Panc1 (cell line): ENCODE results near the gene RLBP1. TPM values are rescaled to one million over a fixed set of nuclear protein-coding genes. Genes with fewer than 3 reads are reported as not detected.

Experiments used
- ATAC-seq: fragments of 200-7000 bp; cut with Tn5 transposase; 2 replicates; pipeline ENCODE4 v1.9.1; 2020; ENCODE audit warnings: mild to moderate bottlenecking, moderate library complexity
- BruUV-seq: library from RNA; stranded (reverse); fragments of 400-500 nt; replicated peaks from 2 replicates; lab custom pipeline; 2021; lab: Mats Ljungman, UMichigan
- CTCF ChIA-PET: fragments of 300-600 bp; sonication (Branson Sonifier 250); formaldehyde crosslinking; loops from one replicate; lab custom pipeline; 2022; ENCODE audit warnings: antibody characterized with exemption; lab: Charles Lee
- POLR2A ChIA-PET: fragments of 300-600 bp; sonication (Branson Sonifier 250); formaldehyde crosslinking; loops from one replicate; lab custom pipeline; 2022; ENCODE audit warnings: antibody characterized with exemption; lab: Charles Lee
- DNase-seq: peaks from one replicate; pipeline ENCODE4 v3.0.0-alpha.2; 2010; ENCODE audit warnings: low read depth, low spot score
- H3K27ac ChIP-seq: 2 replicates; pipeline ENCODE4 v1.5.1; 2011; ENCODE audit warnings: mild to moderate bottlenecking, low read length, inconsistent platforms
- H3K27me3 ChIP-seq: fragments of 200-500 bp; sonication (Bioruptor generic); 2 replicates; pipeline ENCODE4 v1.6.0; 2014; ENCODE audit warnings: low read length, inconsistent platforms; ENCODE audit not compliant: control insufficient read depth, insufficient read depth
- H3K36me3 ChIP-seq: fragments of 200-500 bp; sonication (Bioruptor generic); 2 replicates; pipeline ENCODE4 v1.5.1; 2014; ENCODE audit warnings: inconsistent platforms, mild to moderate bottlenecking, low read length, moderate library complexity; ENCODE audit not compliant: control insufficient read depth, insufficient read depth
- H3K4me1 ChIP-seq: 2 replicates; pipeline ENCODE4 v1.5.1; 2011; ENCODE audit warnings: inconsistent platforms, mild to moderate bottlenecking, low read length, moderate library complexity; ENCODE audit not compliant: control insufficient read depth, insufficient read depth
- H3K4me3 ChIP-seq, 2 experiments: 2 replicates each; pipeline ENCODE4 v1.5.1; 2011 to 2012; ENCODE audit warnings: low read depth in 2 of 2, low read length in 2 of 2, mild to moderate bottlenecking in 2 of 2, inconsistent platforms in 1 of 2, moderate library complexity in 1 of 2
- H3K9me3 ChIP-seq: fragments of 200-500 bp; sonication (Bioruptor generic); 2 replicates; pipeline ENCODE4 v1.5.1; 2014; ENCODE audit warnings: low read depth, mild to moderate bottlenecking, inconsistent platforms, low read length, moderate library complexity; ENCODE audit not compliant: control insufficient read depth, insufficient read depth
- POLR2AphosphoS5 ChIP-seq: IDR thresholded peaks from 2 replicates; pipeline ENCODE4 v1.6.1; 2012; ENCODE audit warnings: mild to moderate bottlenecking, low read depth, low read length, moderate library complexity
- REST ChIP-seq, 2 experiments: IDR thresholded peaks; 2 replicates each; pipeline ENCODE4 v1.6.1; 2011 to 2012; ENCODE audit warnings: low read depth in 2 of 2, control low read depth in 1 of 2, low read length in 1 of 2, mild to moderate bottlenecking in 1 of 2, moderate library complexity in 1 of 2; ENCODE audit not compliant: insufficient read depth in 1 of 2
- SIN3A ChIP-seq: IDR thresholded peaks from 2 replicates; pipeline ENCODE4 v1.6.1; 2012; ENCODE audit warnings: low read depth, mild to moderate bottlenecking, low read length, moderate library complexity, borderline replicate concordance; ENCODE audit not compliant: insufficient read depth
- TCF7L2 ChIP-seq: IDR thresholded peaks from 2 replicates; pipeline ENCODE4 v1.6.1; 2011; ENCODE audit warnings: mild to moderate bottlenecking, low read depth, low read length, inconsistent platforms
- in situ Hi-C: cut with HindIII; loops from 2 replicates; pipeline ENCODE4 v1.10.0; 2016; ENCODE audit warnings: low sequenced_read_pairs, low pct_unique_long_range_greater_than_20kb
- intact Hi-C: fragments of 100-400 bp; cut with micrococcal nuclease; formaldehyde crosslinking; loops from one replicate; pipeline ENCODE4 v1.10.0; 2022; ENCODE audit not compliant: unreplicated experiment
- total RNA-seq: library from RNA; stranded (reverse); gene quantifications from one replicate; pipeline ENCODE4 v1.2.1, GENCODE V29; 2021; ENCODE audit not compliant: unreplicated experiment
- TF ChIP-seq, protein P1 (sequence below): fragments of 450-650 bp; IDR thresholded peaks from 2 replicates; pipeline ENCODE4 v1.5.1; 2017; ENCODE audit warnings: mild to moderate bottlenecking

Gene RLBP1
- total RNA-seq, 1 experiment from 2014 or later, result not detected

- in situ Hi-C loops, result no loop called here
- ChIA-PET CTCF (interaction anchor here (0.6 to 1.4 kb wide), 2 partner anchors 27 to 196 kb away, joined by 3 to 7 read pairs; no protein-coding TSS in a partner anchor), POLR2A (no interaction called here)
- Histone ChIP-seq H3K4me3 (no peak overlapping the region), H3K36me3 (no peaks in the 10 kb centered on the region), H3K4me1 (no peaks in the 10 kb centered on the region), H3K9me3 (no peaks in the 10 kb centered on the region), H3K27me3 (no peaks in the 10 kb centered on the region), H3K27ac (no peak overlapping the region)
- intact Hi-C loops, result no loop called here
- ATAC-seq, result no peak
- no TSS peak for BruUV-seq
- DNase-seq, result no peak
- no peak for TF ChIP-seq POLR2AphosphoS5
- TF ChIP-seq REST (IDR thresholded peaks at IDR 0.05; ENCODE audit: insufficient read depth in 1 of 2, low read depth in 2 of 2, low read length in 1 of 2), result no peak
- TF ChIP-seq TCF7L2, result no peak
- TF ChIP-seq SIN3A, result no peak
- TF ChIP-seq, protein P1, sequence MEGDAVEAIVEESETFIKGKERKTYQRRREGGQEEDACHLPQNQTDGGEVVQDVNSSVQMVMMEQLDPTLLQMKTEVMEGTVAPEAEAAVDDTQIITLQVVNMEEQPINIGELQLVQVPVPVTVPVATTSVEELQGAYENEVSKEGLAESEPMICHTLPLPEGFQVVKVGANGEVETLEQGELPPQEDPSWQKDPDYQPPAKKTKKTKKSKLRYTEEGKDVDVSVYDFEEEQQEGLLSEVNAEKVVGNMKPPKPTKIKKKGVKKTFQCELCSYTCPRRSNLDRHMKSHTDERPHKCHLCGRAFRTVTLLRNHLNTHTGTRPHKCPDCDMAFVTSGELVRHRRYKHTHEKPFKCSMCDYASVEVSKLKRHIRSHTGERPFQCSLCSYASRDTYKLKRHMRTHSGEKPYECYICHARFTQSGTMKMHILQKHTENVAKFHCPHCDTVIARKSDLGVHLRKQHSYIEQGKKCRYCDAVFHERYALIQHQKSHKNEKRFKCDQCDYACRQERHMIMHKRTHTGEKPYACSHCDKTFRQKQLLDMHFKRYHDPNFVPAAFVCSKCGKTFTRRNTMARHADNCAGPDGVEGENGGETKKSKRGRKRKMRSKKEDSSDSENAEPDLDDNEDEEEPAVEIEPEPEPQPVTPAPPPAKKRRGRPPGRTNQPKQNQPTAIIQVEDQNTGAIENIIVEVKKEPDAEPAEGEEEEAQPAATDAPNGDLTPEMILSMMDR, result no peak
Observed at GRCh38 chr15:89198934-89199333, 22.4 kb downstream of the RLBP1 start.

DNA sequence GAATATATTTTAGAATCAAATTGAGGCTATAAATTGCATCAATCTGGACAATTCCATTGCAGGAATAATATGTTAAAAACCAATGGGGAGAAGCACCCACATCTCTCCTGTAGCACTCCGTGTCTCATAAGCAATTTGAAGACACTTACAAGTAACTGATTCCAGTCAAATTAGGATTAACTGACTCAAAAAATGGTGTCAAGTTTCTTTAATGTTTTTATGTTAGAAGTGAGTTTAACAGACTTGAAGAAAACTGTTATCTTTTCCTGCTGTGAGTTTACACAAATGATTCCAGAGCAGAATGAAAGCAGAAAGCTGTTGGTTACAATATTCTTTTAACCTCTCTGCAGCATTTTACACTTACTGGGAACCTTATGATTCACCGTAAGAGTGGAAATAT lies 23.2 kb downstream of the RLBP1 start:
- in situ Hi-C loops (no loop called here), intact Hi-C loops (no loop called here)
- no peaks in the 10 kb centered on the region for H3K36me3 ChIP-seq
- no peak for ATAC-seq
- H3K27me3 ChIP-seq, result no peaks in the 10 kb centered on the region
- ChIA-PET CTCF (no interaction called here), POLR2A (no interaction called here)
- H3K4me1 ChIP-seq, result no peaks in the 10 kb centered on the region
- no TSS peak for BruUV-seq
- no peak for TF ChIP-seq SIN3A
- TF ChIP-seq POLR2AphosphoS5, result no peak
- TF ChIP-seq, protein P1, result no peak
- no peak for TF ChIP-seq TCF7L2
- TF ChIP-seq REST (IDR thresholded peaks at IDR 0.05; ENCODE audit: insufficient read depth in 1 of 2, low read depth in 2 of 2, low read length in 1 of 2), result no peak
- H3K27ac ChIP-seq, result no peak overlapping the region
- no peak for DNase-seq
- no peak overlapping the region for H3K4me3 ChIP-seq
- H3K9me3 ChIP-seq, result no peaks in the 10 kb centered on the region
